PC-3 (cell line): ENCODE measurements around the gene RABL3. TPM values are rescaled to one million over a fixed set of nuclear protein-coding genes. Genes with fewer than 3 reads are reported as not detected.
"Not testable (repeated sequence)": the region's sequence is repeated elsewhere in the genome, so short reads cannot be mapped to it uniquely, and the experiment has no call there.

Experiments
- ATAC-seq: fragments of 200-7000 bp; cut with Tn5 transposase; 2 replicates; pipeline ENCODE4 v1.9.1; 2020; ENCODE audit warnings: mild to moderate bottlenecking, moderate library complexity
- BruUV-seq: library from RNA; stranded (reverse); fragments of 400-500 nt; replicated peaks from 2 replicates; lab custom pipeline; 2021; lab: Mats Ljungman, UMichigan
- CTCF ChIA-PET: fragments of 300-600 bp; sonication (Branson Sonifier 250); formaldehyde crosslinking; loops from one replicate; lab custom pipeline; 2022; ENCODE audit warnings: antibody characterized with exemption; lab: Charles Lee
- POLR2A ChIA-PET: fragments of 300-600 bp; sonication (Branson Sonifier 250); formaldehyde crosslinking; loops from one replicate; lab custom pipeline; 2022; ENCODE audit warnings: antibody characterized with exemption; ENCODE audit not compliant: unreplicated experiment; lab: Charles Lee
- DNase-seq: peaks from one replicate; pipeline ENCODE4 v3.0.0-alpha.2; 2015
- H2AFZ ChIP-seq: fragments of 300-600 bp; sonication (generic); 2 replicates; pipeline ENCODE4 v1.6.0; 2016; ENCODE audit warnings: antibody characterized with exemption, low read length
- H3F3A ChIP-seq: fragments of 300-600 bp; sonication (generic); one replicate; pipeline ENCODE4 v1.6.0; 2017; ENCODE audit warnings: antibody characterized with exemption, low read length, control low read depth, mild to moderate bottlenecking; ENCODE audit not compliant: unreplicated experiment
- H3K27ac ChIP-seq: fragments of 300-600 bp; sonication (generic); 2 replicates; pipeline ENCODE4 v1.5.1; 2016; ENCODE audit warnings: mild to moderate bottlenecking, low read length
- H3K27me3 ChIP-seq: fragments of 300-600 bp; sonication (generic); 2 replicates; pipeline ENCODE4 v1.6.1; 2016; ENCODE audit warnings: low read length, mixed read lengths
- H3K36me3 ChIP-seq: fragments of 300-600 bp; sonication (generic); 2 replicates; pipeline ENCODE4 v1.6.1; 2016; ENCODE audit warnings: low read depth, mixed run types, low read length, mixed read lengths
- H3K4me1 ChIP-seq: fragments of 300-600 bp; sonication (generic); 2 replicates; pipeline ENCODE4 v1.5.1; 2016; ENCODE audit warnings: low read length; ENCODE audit not compliant: insufficient read depth
- H3K4me2 ChIP-seq: fragments of 300-600 bp; sonication (generic); 2 replicates; pipeline ENCODE4 v1.6.0; 2016; ENCODE audit warnings: low read length
- H3K4me3 ChIP-seq: fragments of 300-600 bp; sonication (generic); 2 replicates; pipeline ENCODE4 v1.5.1; 2016; ENCODE audit warnings: mild to moderate bottlenecking, low read length, mixed read lengths
- H3K79me2 ChIP-seq: fragments of 300-600 bp; sonication (generic); 2 replicates; pipeline ENCODE4 v1.6.1; 2017; ENCODE audit warnings: low read length, mixed read lengths
- H3K9ac ChIP-seq: fragments of 300-600 bp; sonication (generic); 2 replicates; pipeline ENCODE4 v1.6.0; 2016; ENCODE audit warnings: mild to moderate bottlenecking, low read length
- H3K9me2 ChIP-seq: fragments of 300-600 bp; sonication (generic); replicated peaks from 2 replicates; pipeline ENCODE4 v1.6.1; 2016; ENCODE audit warnings: mixed run types, low read length, mixed read lengths
- H3K9me3 ChIP-seq: fragments of 300-600 bp; sonication (generic); 2 replicates; pipeline ENCODE4 v1.6.1; 2016; ENCODE audit warnings: low read length, mixed read lengths
- H4K20me1 ChIP-seq: fragments of 300-600 bp; sonication (generic); 2 replicates; pipeline ENCODE4 v1.6.1; 2016; ENCODE audit warnings: low read length, mixed read lengths
- CTCF ChIP-seq: fragments of 300-600 bp; sonication (generic); conservative IDR thresholded peaks from 2 replicates; pipeline ENCODE4 v1.5.1; 2017; ENCODE audit warnings: antibody characterized with exemption, low read depth, mild to moderate bottlenecking, low read length
- EZH2 ChIP-seq: fragments of 300-600 bp; sonication (generic); IDR thresholded peaks from one replicate; pipeline ENCODE4 v1.6.1; 2017; ENCODE audit warnings: antibody characterized with exemption, mild to moderate bottlenecking, low read length; ENCODE audit not compliant: unreplicated experiment
- EZH2phosphoT487 ChIP-seq: fragments of 300-600 bp; sonication (generic); IDR thresholded peaks from 2 replicates; pipeline ENCODE4 v1.6.1; 2018; ENCODE audit warnings: mild to moderate bottlenecking, antibody characterized with exemption, low read length, borderline replicate concordance
- intact Hi-C: fragments of 100-400 bp; cut with micrococcal nuclease; formaldehyde crosslinking; loops from 2 replicates; pipeline ENCODE4 v1.9.0; 2023
- total RNA-seq: library from RNA; depleted of rRNA; stranded (reverse); fragments of >200 nt; gene quantifications from 2 replicates; pipeline ENCODE4 v1.2.3, GENCODE V29; 2014

RABL3 gene
- total RNA-seq, 1 experiment from 2014 or later, result 24.3 TPM

DNA sequence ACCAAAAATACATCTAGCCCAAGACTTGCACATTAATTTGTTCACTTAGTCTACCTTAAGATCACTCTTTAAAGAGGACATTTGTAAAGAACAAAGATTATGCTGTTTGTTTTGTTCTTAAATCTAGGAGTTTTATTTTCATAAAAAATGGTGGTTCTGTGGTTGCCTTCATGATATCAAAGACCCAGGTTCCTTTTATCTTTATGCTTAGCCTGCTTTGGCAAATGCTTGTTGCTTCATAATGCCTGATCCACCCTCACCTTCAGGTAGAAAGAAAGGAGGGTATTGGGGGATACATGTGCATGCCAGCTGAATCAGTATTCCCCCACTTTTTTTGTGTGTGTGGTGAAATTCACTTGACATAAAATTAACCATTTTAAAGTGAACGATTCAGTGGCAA lies 48.7 kb upstream of the RABL3 start:
- no TSS peak for BruUV-seq
- ATAC-seq (no peak), DNase-seq (no peak)
- no peaks in the 10 kb centered on the region for H3K9me2 ChIP-seq
- H3K36me3 ChIP-seq, result no peaks in the 10 kb centered on the region
- no peak overlapping the region for H3K9ac ChIP-seq
- no peak overlapping the region for H2AFZ ChIP-seq
- H3K27me3 ChIP-seq, result no peaks in the 10 kb centered on the region
- ChIA-PET POLR2A (no interaction called here), CTCF (no interaction called here)
- H3K27ac ChIP-seq, result no peak overlapping the region
- intact Hi-C loops, result no loop called here
- peaks cover 28% of the 10 kb centered on the region for H3K4me1 ChIP-seq
- H3F3A ChIP-seq, result no peaks in the 10 kb centered on the region
- TF ChIP-seq EZH2phosphoT487, result no peak
- no peak for TF ChIP-seq EZH2
- no peak for TF ChIP-seq CTCF
- H3K4me2 ChIP-seq, result no peak overlapping the region
- H3K9me3 ChIP-seq, result no peaks in the 10 kb centered on the region
- no peak overlapping the region for H3K4me3 ChIP-seq
- H3K79me2 ChIP-seq, result no peaks in the 10 kb centered on the region
- H4K20me1 ChIP-seq, result no peaks in the 10 kb centered on the region

GRCh38 chr3:120785832-120786231 lies 43.5 kb upstream of the RABL3 start:
- CTCF ChIA-PET, result interaction anchor here (0.6 kb wide), 1 partner anchor 9 kb away, joined by 3 read pairs; no protein-coding TSS in a partner anchor
- H3K36me3 ChIP-seq, H3K9me2 ChIP-seq, H2AFZ ChIP-seq, BruUV-seq, ATAC-seq, H3K9ac ChIP-seq, DNase-seq, H3K4me2 ChIP-seq, H3F3A ChIP-seq, H3K27me3 ChIP-seq, H4K20me1 ChIP-seq, H3K27ac ChIP-seq, intact Hi-C loops, H3K79me2 ChIP-seq, POLR2A ChIA-PET, H3K9me3 ChIP-seq, H3K4me3 ChIP-seq, H3K4me1 ChIP-seq: not testable (repeated sequence)

- peak overlapping the region; percentile 16; the same call in 1 of the 2 replicates for H2AFZ ChIP-seq
- H3K36me3 ChIP-seq, result peaks cover 24% of the 10 kb centered on the region
- no peak overlapping the region for H3K4me3 ChIP-seq
- BruUV-seq, result no TSS peak
- no peaks in the 10 kb centered on the region for H3K9me3 ChIP-seq
- no peaks in the 10 kb centered on the region for H3K9me2 ChIP-seq
- peak overlapping the region; percentile 69 for H3K27ac ChIP-seq
- no peaks in the 10 kb centered on the region for H3K79me2 ChIP-seq
- no peaks in the 10 kb centered on the region for H3K27me3 ChIP-seq
- H3K9ac ChIP-seq, result no peak overlapping the region
- intact Hi-C loops, result no loop called here
- H3K4me2 ChIP-seq, result peak overlapping the region; percentile 35
- DNase-seq (peak; percentile 95), ATAC-seq (peak; percentile 100)
- ChIA-PET CTCF (interaction anchor here (1.3 kb wide), 1 partner anchor 14 kb away, joined by 4 read pairs; no protein-coding TSS in a partner anchor), POLR2A (no interaction called here)
- H3K4me1 ChIP-seq, result peaks cover 15% of the 10 kb centered on the region
- no peak for TF ChIP-seq EZH2
- no peak for TF ChIP-seq CTCF
- TF ChIP-seq EZH2phosphoT487, result no peak
- H3F3A ChIP-seq, result no peaks in the 10 kb centered on the region
- H4K20me1 ChIP-seq, result no peaks in the 10 kb centered on the region
These were observed 38.7 kb upstream of the RABL3 start for GRCh38 chr3:120780977-120781376.
